ENCODE measurements around the gene CXCL12. TPM values are rescaled to one million over a fixed set of nuclear protein-coding genes. Genes with fewer than 3 reads are reported as not detected.

Gene CXCL12
- total RNA-seq, 1 donor from 2014 or later, result 137 TPM

DNA sequence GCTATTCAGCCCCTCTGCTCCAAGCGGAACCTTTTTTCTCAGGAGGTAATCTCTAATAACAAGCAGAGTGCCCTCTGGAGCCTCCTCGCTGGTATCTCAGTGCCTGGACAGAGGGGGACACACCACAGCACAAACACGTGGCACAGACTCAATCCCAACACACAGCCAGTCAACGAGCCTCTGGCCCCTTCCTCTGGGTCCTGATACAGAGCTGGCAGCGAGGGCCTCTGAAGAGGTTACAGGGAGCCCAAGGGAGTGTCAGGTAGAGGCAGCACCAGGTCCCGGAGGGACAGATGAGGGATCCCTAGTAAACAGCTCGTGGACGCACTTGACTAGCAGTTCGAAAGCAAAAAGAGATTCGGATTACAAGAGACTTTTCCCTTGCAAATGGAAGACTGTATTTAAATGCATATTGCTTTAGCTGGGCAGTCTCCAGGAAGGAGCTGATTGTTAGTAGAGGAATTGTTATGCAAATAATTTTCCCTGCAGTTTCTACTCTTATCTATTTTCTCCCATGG lies 14.1 kb downstream of the CXCL12 start:
- DNase-seq (ENCODE audit: extremely low spot score, unreplicated experiment), result no peak
- no peak for TF ChIP-seq CTCF (conservative IDR thresholded peaks at IDR 0.05)
- Mint-ChIP-seq H3K36me3 (peaks cover 3% of the 10 kb centered on the region), H3K27ac (no peak overlapping the region), H3K27me3 (peaks cover 21% of the 10 kb centered on the region), H3K4me1 (ENCODE audit: unreplicated experiment) (peaks cover 4% of the 10 kb centered on the region), H3K4me3 (no peak overlapping the region), H3K9me3 (no peaks in the 10 kb centered on the region)

DNA sequence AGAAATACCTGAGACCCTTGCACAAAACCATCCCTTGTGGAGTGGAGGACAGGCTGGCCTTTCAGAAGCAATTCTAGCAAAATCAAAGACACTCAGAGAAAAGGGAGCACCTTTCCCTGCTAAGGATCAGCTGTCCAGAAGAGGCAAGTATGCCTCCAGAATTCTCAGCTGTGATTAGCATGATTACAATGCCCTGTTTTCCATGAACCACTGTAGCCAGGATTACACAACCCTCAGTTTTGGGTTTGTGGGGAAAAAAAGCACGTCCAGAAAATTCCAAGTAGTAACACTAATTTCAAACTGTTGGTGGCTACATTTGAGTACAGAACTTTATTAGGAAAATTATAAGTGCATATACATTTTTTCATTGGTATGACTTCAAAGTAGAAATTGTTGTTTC lies 15.0 kb downstream of the CXCL12 start:
- no peak for DNase-seq (ENCODE audit: extremely low spot score, unreplicated experiment)
- Mint-ChIP-seq H3K4me3 (no peak overlapping the region), H3K36me3 (peaks cover 3% of the 10 kb centered on the region), H3K9me3 (no peaks in the 10 kb centered on the region), H3K27me3 (peaks cover 21% of the 10 kb centered on the region), H3K27ac (no peak overlapping the region), H3K4me1 (ENCODE audit: unreplicated experiment) (peaks cover 4% of the 10 kb centered on the region)
- TF ChIP-seq CTCF (conservative IDR thresholded peaks at IDR 0.05), result no peak

- H3K27ac Mint-ChIP-seq, result no peak overlapping the region
Measured at GRCh38 chr10:44369296-44369695, 15.6 kb downstream of the CXCL12 start.

GRCh38 chr10:44368637-44369036 lies 16.3 kb downstream of the CXCL12 start:
- Mint-ChIP-seq H3K4me1 (ENCODE audit: unreplicated experiment) (peaks cover 4% of the 10 kb centered on the region), H3K9me3 (no peaks in the 10 kb centered on the region), H3K27ac (no peak overlapping the region), H3K27me3 (peaks cover 21% of the 10 kb centered on the region), H3K36me3 (peaks cover 3% of the 10 kb centered on the region), H3K4me3 (no peak overlapping the region)
- no peak for DNase-seq (ENCODE audit: extremely low spot score, unreplicated experiment)
- no peak for TF ChIP-seq CTCF (conservative IDR thresholded peaks at IDR 0.05)

More at GRCh38 chr10:44369296-44369695, 15.6 kb downstream of the CXCL12 start:
- DNase-seq (ENCODE audit: extremely low spot score, unreplicated experiment), result no peak
- Mint-ChIP-seq H3K4me3 (no peak overlapping the region), H3K36me3 (peaks cover 3% of the 10 kb centered on the region), H3K27me3 (peaks cover 21% of the 10 kb centered on the region), H3K4me1 (ENCODE audit: unreplicated experiment) (peaks cover 4% of the 10 kb centered on the region), H3K9me3 (no peaks in the 10 kb centered on the region)
- no peak for TF ChIP-seq CTCF (conservative IDR thresholded peaks at IDR 0.05)

- TF ChIP-seq CTCF (conservative IDR thresholded peaks at IDR 0.05), result no peak
- Mint-ChIP-seq H3K27ac (no peak overlapping the region), H3K9me3 (no peaks in the 10 kb centered on the region), H3K4me1 (ENCODE audit: unreplicated experiment) (peaks cover 4% of the 10 kb centered on the region), H3K27me3 (peaks cover 21% of the 10 kb centered on the region), H3K36me3 (no peaks in the 10 kb centered on the region), H3K4me3 (no peak overlapping the region)
- DNase-seq (ENCODE audit: extremely low spot score, unreplicated experiment), result no peak
Measured at GRCh38 chr10:44366941-44367630, 17.8 kb downstream of the CXCL12 start.
